IMR-90 (cell line): Measurements from ENCODE around the gene BASP1.

Source experiments
- CEBPB ChIP-seq: IDR thresholded peaks from 2 replicates; pipeline ENCODE4 v1.6.1; 2012; ENCODE audit warnings: low read depth, low read length, improper control_type of control experiment
- CHD1 ChIP-seq: IDR thresholded peaks from 2 replicates; pipeline ENCODE4 v1.6.1; 2012; ENCODE audit warnings: low read depth, low read length, improper control_type of control experiment
- FOS ChIP-seq: fragments of 150-350 bp; IDR thresholded peaks from 2 replicates; pipeline ENCODE4 v1.6.1; 2016; ENCODE audit warnings: low read depth, low read length
- MAFK ChIP-seq: IDR thresholded peaks from 2 replicates; pipeline ENCODE4 v1.6.1; 2012; ENCODE audit warnings: low read depth, low read length, improper control_type of control experiment
- MAZ ChIP-seq: IDR thresholded peaks from 2 replicates; pipeline ENCODE4 v1.6.1; 2012; ENCODE audit warnings: low read depth, mild to moderate bottlenecking, low read length, improper control_type of control experiment, moderate library complexity, borderline replicate concordance
- MXI1 ChIP-seq: IDR thresholded peaks from 2 replicates; pipeline ENCODE4 v1.6.1; 2012; ENCODE audit warnings: low read depth, mild to moderate bottlenecking, low read length, moderate library complexity, borderline replicate concordance
- NFE2L2 ChIP-seq: fragments of 150-350 bp; IDR thresholded peaks from 2 replicates; pipeline ENCODE4 v1.6.1; 2016; ENCODE audit warnings: low read depth, mild to moderate bottlenecking, low read length
- POLR2A ChIP-seq: IDR thresholded peaks from 2 replicates; pipeline ENCODE4 v1.6.1; 2012; ENCODE audit warnings: mild to moderate bottlenecking, low read depth, low read length
- RAD21 ChIP-seq: IDR thresholded peaks from 2 replicates; pipeline ENCODE4 v1.6.1; 2012; ENCODE audit warnings: low read length, improper control_type of control experiment
- RCOR1 ChIP-seq: IDR thresholded peaks from 2 replicates; pipeline ENCODE4 v1.6.1; 2012; ENCODE audit warnings: mild to moderate bottlenecking, low read length, improper control_type of control experiment; ENCODE audit not compliant: insufficient replicate concordance
- RFX5 ChIP-seq: IDR thresholded peaks from 2 replicates; pipeline ENCODE4 v1.8.0; 2012; ENCODE audit warnings: low read depth, mild to moderate bottlenecking, low read length, moderate library complexity
- SMC3 ChIP-seq: fragments of 150-350 bp; IDR thresholded peaks from 2 replicates; pipeline ENCODE4 v1.6.1; 2016; ENCODE audit warnings: low read depth, mild to moderate bottlenecking, antibody characterized with exemption, low read length, moderate library complexity
- TF ChIP-seq, protein P1 (sequence below): fragments of 150-350 bp; IDR thresholded peaks from 2 replicates; pipeline ENCODE4 v1.6.1; 2016; ENCODE audit warnings: low read depth, mild to moderate bottlenecking, low read length, moderate library complexity, borderline replicate concordance
- TF ChIP-seq, protein P2 (sequence below): conservative IDR thresholded peaks from 2 replicates; pipeline ENCODE4 v1.5.1; 2012; ENCODE audit warnings: mild to moderate bottlenecking, low read depth, low read length, improper control_type of control experiment

DNA sequence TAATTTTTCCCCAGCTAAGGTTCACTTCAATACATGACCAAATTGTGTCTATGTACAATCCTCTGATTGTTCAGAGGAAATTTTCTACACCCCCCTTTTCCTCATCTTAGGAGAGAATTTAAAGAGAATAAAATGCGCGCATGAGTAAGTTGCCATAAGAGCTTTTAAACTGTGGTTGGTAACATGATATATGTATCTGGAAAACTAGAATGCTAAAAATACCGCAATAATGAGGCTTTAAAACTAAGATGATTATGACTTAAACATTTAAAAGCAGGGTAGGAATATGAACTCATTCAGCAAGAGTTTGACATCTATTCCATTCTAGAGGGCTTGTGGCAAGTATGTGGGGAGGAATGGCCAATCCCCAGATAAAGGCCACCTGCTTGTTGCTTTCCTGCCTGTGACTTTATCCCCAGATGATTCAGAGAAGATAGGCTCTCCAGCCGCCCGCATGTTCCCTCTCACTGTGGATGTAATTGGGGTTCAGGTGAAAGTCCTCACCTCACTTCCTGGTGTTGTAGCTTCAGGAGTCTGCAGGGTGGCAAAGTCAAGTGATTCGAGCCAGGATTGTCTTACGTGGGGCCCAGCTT lies 26.5 kb upstream of the BASP1 start:
- TF ChIP-seq, protein P1, sequence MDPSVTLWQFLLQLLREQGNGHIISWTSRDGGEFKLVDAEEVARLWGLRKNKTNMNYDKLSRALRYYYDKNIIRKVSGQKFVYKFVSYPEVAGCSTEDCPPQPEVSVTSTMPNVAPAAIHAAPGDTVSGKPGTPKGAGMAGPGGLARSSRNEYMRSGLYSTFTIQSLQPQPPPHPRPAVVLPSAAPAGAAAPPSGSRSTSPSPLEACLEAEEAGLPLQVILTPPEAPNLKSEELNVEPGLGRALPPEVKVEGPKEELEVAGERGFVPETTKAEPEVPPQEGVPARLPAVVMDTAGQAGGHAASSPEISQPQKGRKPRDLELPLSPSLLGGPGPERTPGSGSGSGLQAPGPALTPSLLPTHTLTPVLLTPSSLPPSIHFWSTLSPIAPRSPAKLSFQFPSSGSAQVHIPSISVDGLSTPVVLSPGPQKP, result no peak
- no peak for TF ChIP-seq NFE2L2
- TF ChIP-seq, protein P2, sequence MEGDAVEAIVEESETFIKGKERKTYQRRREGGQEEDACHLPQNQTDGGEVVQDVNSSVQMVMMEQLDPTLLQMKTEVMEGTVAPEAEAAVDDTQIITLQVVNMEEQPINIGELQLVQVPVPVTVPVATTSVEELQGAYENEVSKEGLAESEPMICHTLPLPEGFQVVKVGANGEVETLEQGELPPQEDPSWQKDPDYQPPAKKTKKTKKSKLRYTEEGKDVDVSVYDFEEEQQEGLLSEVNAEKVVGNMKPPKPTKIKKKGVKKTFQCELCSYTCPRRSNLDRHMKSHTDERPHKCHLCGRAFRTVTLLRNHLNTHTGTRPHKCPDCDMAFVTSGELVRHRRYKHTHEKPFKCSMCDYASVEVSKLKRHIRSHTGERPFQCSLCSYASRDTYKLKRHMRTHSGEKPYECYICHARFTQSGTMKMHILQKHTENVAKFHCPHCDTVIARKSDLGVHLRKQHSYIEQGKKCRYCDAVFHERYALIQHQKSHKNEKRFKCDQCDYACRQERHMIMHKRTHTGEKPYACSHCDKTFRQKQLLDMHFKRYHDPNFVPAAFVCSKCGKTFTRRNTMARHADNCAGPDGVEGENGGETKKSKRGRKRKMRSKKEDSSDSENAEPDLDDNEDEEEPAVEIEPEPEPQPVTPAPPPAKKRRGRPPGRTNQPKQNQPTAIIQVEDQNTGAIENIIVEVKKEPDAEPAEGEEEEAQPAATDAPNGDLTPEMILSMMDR, result no peak
- TF ChIP-seq RFX5, result 0 out of 2 replicates have a peak, but pooled peaks have one; percentile 3
- no peak for TF ChIP-seq POLR2A
- peak; percentile 22; the same call in 1 of the 2 replicates for TF ChIP-seq MAZ
- no peak for TF ChIP-seq SMC3
- no peak for TF ChIP-seq MAFK
- no peak for TF ChIP-seq RCOR1
- TF ChIP-seq MXI1, result no peak
- no peak for TF ChIP-seq CEBPB
- no peak for TF ChIP-seq CHD1
- TF ChIP-seq FOS, result no peak
- no peak for TF ChIP-seq RAD21
